Endothelial cell of umbilical vein (primary cell): ENCODE data around the gene LYZL1. TPM values are rescaled to one million over a fixed set of nuclear protein-coding genes. Genes with fewer than 3 reads are reported as not detected.

ENCODE experiments used
- BruUV-seq: library from RNA; stranded (reverse); fragments of 400-500 nt; replicated peaks from 2 replicates; lab custom pipeline; 2021; lab: Mats Ljungman, UMichigan
- CTCF ChIA-PET: fragments of 300-600, 350-600 bp; sonication (Branson Sonifier 250); formaldehyde crosslinking; loops from one replicate; lab custom pipeline; 2021; ENCODE audit warnings: antibody characterized with exemption, inconsistent platforms; lab: Charles Lee
- POLR2A ChIA-PET: fragments of 300-600, 350-600 bp; sonication (Branson Sonifier 250); formaldehyde crosslinking; loops from one replicate; lab custom pipeline; 2021; ENCODE audit warnings: antibody characterized with exemption, inconsistent platforms; lab: Charles Lee
- DNase-seq: peaks from one replicate; pipeline ENCODE4 v3.0.0-alpha.2; 2011; ENCODE audit warnings: low read depth, low spot score
- FAIRE-seq: peaks from 2 replicates; lab custom pipeline; 2011; peaks lifted over from hg19 to GRCh38; lab: Jason Lieb, UNC
- H2AFZ ChIP-seq: 2 replicates; pipeline ENCODE4 v1.6.0; 2012; ENCODE audit warnings: low read depth, low read length, control low read depth, inconsistent platforms
- H3K27ac ChIP-seq: 2 replicates; pipeline ENCODE4 v1.5.1; 2011; ENCODE audit warnings: low read depth, mild to moderate bottlenecking, control low read depth, low read length, moderate library complexity; ENCODE audit not compliant: insufficient read depth
- H3K27me3 ChIP-seq, 2 experiments: 2 replicates each; pipeline versions ENCODE4 v1.6.0 to v1.6.1; 2011; ENCODE audit warnings: low read length in 2 of 2, mixed read lengths in 1 of 2; ENCODE audit not compliant: control insufficient read depth in 2 of 2, insufficient read depth in 2 of 2
- H3K36me3 ChIP-seq, 2 experiments: 2 replicates in 1 of 2; 3 replicates in 1 of 2; pipeline ENCODE4 v1.5.1; 2011; ENCODE audit warnings: low read length in 2 of 2, mild to moderate bottlenecking in 1 of 2, moderate library complexity in 1 of 2; ENCODE audit not compliant: control insufficient read depth in 2 of 2, insufficient read depth in 2 of 2; ENCODE audit errors: extremely low read depth in 1 of 2
- H3K4me1 ChIP-seq: 3 replicates; pipeline ENCODE4 v1.5.1; 2011; ENCODE audit warnings: mild to moderate bottlenecking, low read length; ENCODE audit not compliant: control insufficient read depth, insufficient read depth; ENCODE audit errors: extremely low read depth
- H3K4me2 ChIP-seq: 2 replicates; pipeline ENCODE4 v1.6.1; 2011; ENCODE audit warnings: low read length, control low read depth, mixed read lengths; ENCODE audit not compliant: insufficient read depth
- H3K4me3 ChIP-seq, 3 experiments: fragments of 200-600 bp in 1 of 3; sonication (generic), shearing (Covaris generic) in 1 of 3; replicated peaks in 1 of 3; 2 replicates each; pipeline ENCODE4 v1.5.1; 2011 to 2016; ENCODE audit warnings: control low read depth in 3 of 3, low read length in 3 of 3, mild to moderate bottlenecking in 2 of 3, inconsistent platforms in 1 of 3, low read depth in 1 of 3, moderate library complexity in 1 of 3; ENCODE audit not compliant: insufficient read depth in 1 of 3
- H3K79me2 ChIP-seq: 2 replicates; pipeline ENCODE4 v1.6.0; 2012; ENCODE audit warnings: low read length, inconsistent platforms; ENCODE audit not compliant: control insufficient read depth, insufficient read depth
- H3K9ac ChIP-seq: replicated peaks from 2 replicates; pipeline ENCODE3; 2011; ENCODE audit warnings: low read length, control low read depth; ENCODE audit not compliant: insufficient read depth; ENCODE audit errors: extremely low read depth
- H3K9me1 ChIP-seq: replicated peaks from 3 replicates; pipeline ENCODE4 v1.6.0; 2011; ENCODE audit warnings: mild to moderate bottlenecking, low read length; ENCODE audit not compliant: control insufficient read depth, insufficient read depth; ENCODE audit errors: extremely low read depth
- H3K9me3 ChIP-seq: replicated peaks from 2 replicates; pipeline ENCODE4 v1.5.1; 2012; ENCODE audit warnings: low read length, inconsistent platforms; ENCODE audit not compliant: control insufficient read depth, insufficient read depth
- H4K20me1 ChIP-seq: replicated peaks from 2 replicates; pipeline ENCODE3; 2011; ENCODE audit warnings: mild to moderate bottlenecking, low read length; ENCODE audit not compliant: control insufficient read depth, insufficient read depth; ENCODE audit errors: extremely low read depth
- CTCF ChIP-seq, 2 donors: IDR thresholded peaks; 1 replicate in 1 of 2; 2 replicates in 1 of 2; pipeline ENCODE4 v1.5.1; 2011; ENCODE audit warnings: low read length in 2 of 2, mild to moderate bottlenecking in 2 of 2, moderate library complexity in 2 of 2, control low read depth in 1 of 2, inconsistent platforms in 1 of 2, low read depth in 1 of 2; ENCODE audit not compliant: insufficient read depth in 1 of 2; ENCODE audit errors: extremely low read depth in 1 of 2
- EZH2 ChIP-seq: IDR thresholded peaks from 2 replicates; pipeline ENCODE4 v1.6.1; 2012; ENCODE audit warnings: borderline replicate concordance, low read depth, mild to moderate bottlenecking, moderate library complexity, low read length, inconsistent platforms; ENCODE audit not compliant: severe bottlenecking
- FOS ChIP-seq: IDR thresholded peaks from 2 replicates; pipeline ENCODE4 v1.6.1; 2011; ENCODE audit warnings: mild to moderate bottlenecking, low read length, moderate library complexity, borderline replicate concordance; ENCODE audit not compliant: insufficient read depth
- GATA2 ChIP-seq: IDR thresholded peaks from 2 replicates; pipeline ENCODE4 v1.7.0; 2011; ENCODE audit warnings: low read depth, mild to moderate bottlenecking, moderate library complexity, mixed read lengths, low read length; ENCODE audit not compliant: insufficient read length, insufficient read depth
- JUN ChIP-seq: IDR thresholded peaks from 2 replicates; pipeline ENCODE4 v1.6.1; 2011; ENCODE audit warnings: borderline replicate concordance, low read depth; ENCODE audit not compliant: insufficient read length, insufficient read depth
- MAX ChIP-seq: IDR thresholded peaks from 2 replicates; pipeline ENCODE4 v1.6.1; 2011; ENCODE audit not compliant: insufficient read depth, insufficient read length
- MYC ChIP-seq: IDR thresholded peaks from one replicate; pipeline ENCODE4 v1.6.1; 2011; ENCODE audit warnings: mild to moderate bottlenecking, low read depth, low read length
- POLR2A ChIP-seq: IDR thresholded peaks from 2 replicates; pipeline ENCODE4 v1.6.1; 2012; ENCODE audit warnings: low read depth, mild to moderate bottlenecking, control low read depth, low read length
- POLR2AphosphoS5 ChIP-seq: IDR thresholded peaks from 2 replicates; pipeline ENCODE4 v1.6.1; 2012; ENCODE audit warnings: low read depth, mild to moderate bottlenecking, control low read depth, low read length, moderate library complexity; ENCODE audit not compliant: insufficient read depth
- dilution Hi-C: fragments of 300-500 bp; cut with MboI; formaldehyde crosslinking; loops from one replicate; pipeline ENCODE4 v1.15.0; 2019; ENCODE audit warnings: low sequenced_read_pairs; ENCODE audit not compliant: extremely low pct_ligation_motif_present
- intact Hi-C: fragments of 100-400 bp; cut with micrococcal nuclease; formaldehyde crosslinking; loops from one replicate; pipeline ENCODE4 v1.10.0; 2022
- polyA plus RNA-seq, 4 experiments: library from polyadenylated mRNA; depleted of rRNA in 3 of 4; stranded (reverse) in 3 of 4; unstranded in 1 of 4; fragments of >200 nt; gene quantifications; 2 replicates each; pipeline versions ENCODE4 v1.2.1 to v1.2.3, GENCODE V29; 2011 to 2012; ENCODE audit warnings: missing spikeins in 1 of 4
- total RNA-seq: library from RNA; stranded (reverse); gene quantifications from 2 replicates; pipeline ENCODE4 v1.2.3, GENCODE V29; 2021

Gene LYZL1
- total and polyA plus RNA-seq, 2 donors (not counting 3 experiments of a cell fraction or from before 2014, with no cell fraction given) = not detected

DNA sequence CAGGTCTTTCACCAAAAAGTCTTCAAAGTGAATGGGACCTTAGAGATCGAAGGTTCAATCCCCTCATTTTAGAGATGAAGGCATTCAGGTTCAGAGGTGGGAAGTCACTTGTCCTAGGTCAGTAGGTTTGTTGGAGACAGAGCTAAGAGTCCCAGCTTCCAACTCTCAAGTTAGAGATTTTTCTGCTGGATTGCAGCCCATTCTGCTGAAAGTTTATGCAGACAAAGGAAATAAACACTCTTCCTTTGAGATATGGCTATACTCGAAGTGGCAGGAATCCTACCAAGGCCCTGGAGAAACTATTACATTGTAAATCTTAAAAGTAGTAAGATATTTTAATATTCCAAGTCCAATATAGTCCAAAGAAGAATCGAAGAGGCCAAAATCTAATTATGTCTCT is 64.4 kb downstream of the LYZL1 start:
- Histone ChIP-seq H3K4me3 (no peak overlapping the region), H3K4me2 (no peak overlapping the region), H3K4me1 (no peaks in the 10 kb centered on the region), H3K36me3 (no peaks in the 10 kb centered on the region), H3K9me1 (no peaks in the 10 kb centered on the region), H3K27me3 (peaks cover 10 to 20% of the 10 kb centered on the region in 2 experiments), H4K20me1 (no peaks in the 10 kb centered on the region), H3K27ac (no peak overlapping the region), H3K9me3 (no peaks in the 10 kb centered on the region), H3K79me2 (no peaks in the 10 kb centered on the region), H3K9ac (no peak overlapping the region), H2AFZ (no peak overlapping the region)
- intact Hi-C loops (no loop called here), dilution Hi-C loops (no loop called here)
- no TSS peak for BruUV-seq
- ChIA-PET POLR2A (no interaction called here), CTCF (no interaction called here)
- FAIRE-seq (no peak), DNase-seq (no peak)
- no peak for TF ChIP-seq POLR2A

- no TSS peak for BruUV-seq
- CTCF ChIA-PET = interaction anchor here (1.1 to 1.3 kb wide), 2 partner anchors 33 to 49 kb away, joined by 3 read pairs; no protein-coding TSS in a partner anchor
- no peak for FAIRE-seq
Measured at GRCh38 chr10:29353887-29354561, 65.2 kb downstream of the LYZL1 start.

More at GRCh38 chr10:29353887-29354561, 65.2 kb downstream of the LYZL1 start:
- intact Hi-C loops = no loop called here
- dilution Hi-C loops = no loop called here
- TF ChIP-seq CTCF (IDR thresholded peaks at IDR 0.05; ENCODE audit: extremely low read depth in 1 of 2, insufficient read depth in 1 of 2, low read depth in 1 of 2, low read length in 2 of 2) (no peak), JUN (no peak), POLR2AphosphoS5 (no peak), POLR2A (no peak), MYC (no peak), FOS (no peak), EZH2 (no peak), GATA2 (no peak), MAX (no peak)
- no peaks in the 10 kb centered on the region for H3K9me3 ChIP-seq
- H4K20me1 ChIP-seq = no peaks in the 10 kb centered on the region
- no peaks in the 10 kb centered on the region for H3K9me1 ChIP-seq
- H3K9ac ChIP-seq = no peak overlapping the region
- H3K4me1 ChIP-seq = no peaks in the 10 kb centered on the region
- H2AFZ ChIP-seq = no peak overlapping the region
- peaks cover 7 to 20% of the 10 kb centered on the region in 2 experiments for H3K27me3 ChIP-seq
- no peak overlapping the region for H3K4me3 ChIP-seq
- POLR2A ChIA-PET = no interaction called here
- DNase-seq = no peak
- no peak overlapping the region for H3K4me2 ChIP-seq
- no peak overlapping the region for H3K27ac ChIP-seq
- no peaks in the 10 kb centered on the region for H3K36me3 ChIP-seq
- H3K79me2 ChIP-seq = no peaks in the 10 kb centered on the region
